IMR-90 (cell line): ENCODE results near the gene NFAT5. TPM values are rescaled to one million over a fixed set of nuclear protein-coding genes. Genes with fewer than 3 reads are reported as not detected.

Experiments
- ATAC-seq: fragments of 200-7000 bp; cut with Tn5 transposase; 2 replicates; pipeline ENCODE4 v1.9.1; 2020; ENCODE audit warnings: low read depth, mild to moderate bottlenecking, moderate library complexity
- BruUV-seq: library from RNA; stranded (reverse); fragments of 400-500 nt; replicated peaks from 2 replicates; lab custom pipeline; 2021; lab: Mats Ljungman, UMichigan
- CTCF ChIA-PET: fragments of 300-600 bp; formaldehyde crosslinking; extraction: SDS; loops from one replicate; lab custom pipeline; 2021; ENCODE audit warnings: antibody characterized with exemption; lab: Yijun Ruan, JAX
- POLR2A ChIA-PET: fragments of 300-600 bp; sonication (Branson Sonifier 250); formaldehyde crosslinking; loops from one replicate; lab custom pipeline; 2022; ENCODE audit warnings: antibody characterized with exemption; ENCODE audit not compliant: unreplicated experiment; lab: Charles Lee
- DNase-seq: peaks from one replicate; pipeline ENCODE4 v3.0.0; 2013
- H2AFZ ChIP-seq: replicated peaks from 2 replicates; pipeline ENCODE3; 2013; ENCODE audit warnings: low read length, mild to moderate bottlenecking; ENCODE audit not compliant: poor library complexity
- H2AK5ac ChIP-seq: 2 replicates; pipeline ENCODE4 v1.6.1; 2013; ENCODE audit warnings: low read depth, low read length, inconsistent platforms
- H2AK9ac ChIP-seq: replicated peaks from 2 replicates; pipeline ENCODE3; 2013; ENCODE audit warnings: mild to moderate bottlenecking, low read depth, low read length, moderate library complexity; ENCODE audit not compliant: poor library complexity
- H2BK120ac ChIP-seq: 2 replicates; pipeline ENCODE4 v1.6.1; 2013; ENCODE audit warnings: low read depth, low read length, inconsistent platforms
- H2BK15ac ChIP-seq: 3 replicates; pipeline ENCODE4 v1.6.1; 2013; ENCODE audit warnings: low read depth, low read length, inconsistent platforms
- H2BK20ac ChIP-seq: 2 replicates; pipeline ENCODE4 v1.6.1; 2013; ENCODE audit warnings: low read depth, mild to moderate bottlenecking, inconsistent platforms, low read length, moderate library complexity
- H2BK5ac ChIP-seq: 2 replicates; pipeline ENCODE4 v1.6.1; 2013; ENCODE audit warnings: mild to moderate bottlenecking, low read depth, low read length, inconsistent platforms; ENCODE audit not compliant: poor library complexity, severe bottlenecking
- H3K14ac ChIP-seq: replicated peaks from 2 replicates; pipeline ENCODE4 v1.6.1; 2013; ENCODE audit warnings: low read depth, low read length, inconsistent platforms
- H3K18ac ChIP-seq: 2 replicates; pipeline ENCODE4 v1.6.1; 2013; ENCODE audit warnings: low read depth, low read length, control low read depth
- H3K23ac ChIP-seq: 2 replicates; pipeline ENCODE4 v1.6.1; 2013; ENCODE audit warnings: low read depth, low read length, inconsistent platforms
- H3K27ac ChIP-seq: 2 replicates; pipeline ENCODE4 v1.5.1; 2013; ENCODE audit warnings: mild to moderate bottlenecking, control low read depth, low read length; ENCODE audit not compliant: insufficient read depth
- H3K27me3 ChIP-seq: 2 replicates; pipeline ENCODE4 v1.6.1; 2013; ENCODE audit warnings: low read length; ENCODE audit not compliant: control insufficient read depth, insufficient read depth
- H3K36me3 ChIP-seq: 2 replicates; pipeline ENCODE4 v1.6.1; 2013; ENCODE audit warnings: low read length, mixed read lengths; ENCODE audit not compliant: control insufficient read depth, insufficient read depth
- H3K4ac ChIP-seq: 2 replicates; pipeline ENCODE4 v1.6.1; 2013; ENCODE audit warnings: low read depth, low read length, inconsistent platforms
- H3K4me1 ChIP-seq: 2 replicates; pipeline ENCODE4 v1.6.1; 2013; ENCODE audit warnings: low read length, mixed read lengths; ENCODE audit not compliant: control insufficient read depth, insufficient read depth
- H3K4me2 ChIP-seq: 2 replicates; pipeline ENCODE4 v1.6.1; 2013; ENCODE audit warnings: low read depth, mild to moderate bottlenecking, control low read depth, low read length, moderate library complexity
- H3K4me3 ChIP-seq: 2 replicates; pipeline ENCODE4 v1.5.1; 2013; ENCODE audit warnings: low read depth, mild to moderate bottlenecking, control low read depth, low read length, moderate library complexity; ENCODE audit not compliant: insufficient read depth
- H3K56ac ChIP-seq: 2 replicates; pipeline ENCODE4 v1.6.1; 2013; ENCODE audit warnings: low read length, inconsistent platforms; ENCODE audit not compliant: insufficient read depth; ENCODE audit errors: extremely low read depth
- H3K79me1 ChIP-seq, 2 experiments: 2 replicates each; pipeline ENCODE4 v1.6.1; 2013; ENCODE audit warnings: low read length in 2 of 2, inconsistent platforms in 1 of 2, low read depth in 1 of 2
- H3K9ac ChIP-seq: 2 replicates; pipeline ENCODE4 v1.6.1; 2013; ENCODE audit warnings: low read depth, low read length, control low read depth
- H3K9me1 ChIP-seq: 2 replicates; pipeline ENCODE4 v1.6.1; 2013; ENCODE audit warnings: low read length, inconsistent platforms; ENCODE audit not compliant: insufficient read depth
- H3K9me3 ChIP-seq: 2 replicates; pipeline ENCODE4 v1.6.1; 2013; ENCODE audit warnings: low read length; ENCODE audit not compliant: control insufficient read depth, insufficient read depth
- H4K20me1 ChIP-seq: 2 replicates; pipeline ENCODE4 v1.6.1; 2013; ENCODE audit warnings: low read length, inconsistent platforms; ENCODE audit not compliant: insufficient read depth
- H4K5ac ChIP-seq: 2 replicates; pipeline ENCODE4 v1.6.1; 2013; ENCODE audit warnings: mild to moderate bottlenecking, low read depth, low read length, control low read depth
- H4K8ac ChIP-seq, 2 experiments: 2 replicates each; pipeline ENCODE4 v1.6.1; 2013; ENCODE audit warnings: low read depth in 2 of 2, low read length in 2 of 2, control low read depth in 1 of 2, inconsistent platforms in 1 of 2
- H4K91ac ChIP-seq: 2 replicates; pipeline ENCODE4 v1.6.1; 2013; ENCODE audit warnings: low read depth, low read length, inconsistent platforms; ENCODE audit not compliant: insufficient read depth
- BHLHE40 ChIP-seq: fragments of 150-350 bp; IDR thresholded peaks from 2 replicates; pipeline ENCODE4 v1.6.1; 2016; ENCODE audit warnings: mild to moderate bottlenecking, low read depth, low read length
- CEBPB ChIP-seq: IDR thresholded peaks from 2 replicates; pipeline ENCODE4 v1.6.1; 2012; ENCODE audit warnings: low read depth, low read length, improper control_type of control experiment
- CHD1 ChIP-seq: IDR thresholded peaks from 2 replicates; pipeline ENCODE4 v1.6.1; 2012; ENCODE audit warnings: low read depth, low read length, improper control_type of control experiment
- CTCF ChIP-seq: conservative IDR thresholded peaks from 2 replicates; pipeline ENCODE4 v1.5.1; 2012; ENCODE audit warnings: mild to moderate bottlenecking, low read depth, low read length, improper control_type of control experiment
- FOS ChIP-seq: fragments of 150-350 bp; IDR thresholded peaks from 2 replicates; pipeline ENCODE4 v1.6.1; 2016; ENCODE audit warnings: low read depth, low read length
- MAFK ChIP-seq: IDR thresholded peaks from 2 replicates; pipeline ENCODE4 v1.6.1; 2012; ENCODE audit warnings: low read depth, low read length, improper control_type of control experiment
- NFE2L2 ChIP-seq: fragments of 150-350 bp; IDR thresholded peaks from 2 replicates; pipeline ENCODE4 v1.6.1; 2016; ENCODE audit warnings: low read depth, mild to moderate bottlenecking, low read length
- POLR2A ChIP-seq: IDR thresholded peaks from 2 replicates; pipeline ENCODE4 v1.6.1; 2012; ENCODE audit warnings: mild to moderate bottlenecking, low read depth, low read length
- RAD21 ChIP-seq: IDR thresholded peaks from 2 replicates; pipeline ENCODE4 v1.6.1; 2012; ENCODE audit warnings: low read length, improper control_type of control experiment
- RCOR1 ChIP-seq: IDR thresholded peaks from 2 replicates; pipeline ENCODE4 v1.6.1; 2012; ENCODE audit warnings: mild to moderate bottlenecking, low read length, improper control_type of control experiment; ENCODE audit not compliant: insufficient replicate concordance
- SMC3 ChIP-seq: fragments of 150-350 bp; IDR thresholded peaks from 2 replicates; pipeline ENCODE4 v1.6.1; 2016; ENCODE audit warnings: low read depth, mild to moderate bottlenecking, antibody characterized with exemption, low read length, moderate library complexity
- WGBS, 2 experiments: methylation state at CpG; one replicate each; pipeline versions ENCODE4 v1.1.5 to v1.1.7; 2013; ENCODE audit warnings: missing lambda C conversion rate in 2 of 2; ENCODE audit not compliant: insufficient read length in 1 of 2; ENCODE audit errors: extremely low coverage in 2 of 2; 5-methylcytosine and 5-hydroxymethylcytosine counted together
- dilution Hi-C: fragments of 300-500 bp; cut with HindIII; formaldehyde crosslinking; loops from one replicate; pipeline ENCODE4 v1.14.3; 2018; ENCODE audit warnings: low sequenced_read_pairs; ENCODE audit not compliant: unreplicated experiment
- in situ Hi-C: fragments of 300-500 bp; cut with MboI; formaldehyde crosslinking; loops from 3 replicates; pipeline ENCODE4 v1.14.3; 2019; ENCODE audit warnings: low sequenced_read_pairs, inconsistent platforms, mixed read lengths
- intact Hi-C: fragments of 100-400 bp; cut with micrococcal nuclease; formaldehyde crosslinking; loops from 2 replicates; pipeline ENCODE4 v1.10.0; 2022
- polyA plus RNA-seq, 3 experiments: library from polyadenylated mRNA; depleted of rRNA; stranded (reverse); fragments of >200 nt; gene quantifications; 2 replicates each; pipeline ENCODE4 v1.2.3, GENCODE V29; 2012; ENCODE audit warnings: low replicate concordance in 1 of 3
- total RNA-seq: library from RNA; depleted of rRNA; stranded (reverse); fragments of >200 nt; gene quantifications from 2 replicates; pipeline ENCODE4 v1.2.3, GENCODE V29; 2012
- TF ChIP-seq, protein P1 (sequence below): fragments of 150-350 bp; IDR thresholded peaks from 2 replicates; pipeline ENCODE4 v1.6.1; 2016; ENCODE audit warnings: low read depth, mild to moderate bottlenecking, low read length, moderate library complexity, borderline replicate concordance
- TF ChIP-seq, protein P2 (sequence below): fragments of 150-350 bp; IDR thresholded peaks from 2 replicates; pipeline ENCODE4 v1.6.1; 2017; ENCODE audit warnings: mild to moderate bottlenecking, antibody characterized with exemption, low read length, low read depth

The NFAT5 gene
- total and polyA plus RNA-seq, 2 of the 4 experiments (the other 2 are of a cell fraction): 10.9 to 20.1 TPM

GRCh38 chr16:69644790-69645189 is 79.0 kb downstream of the NFAT5 start:
- Histone ChIP-seq H2AK9ac (no peak overlapping the region), H3K4me1 (no peaks in the 10 kb centered on the region), H2AFZ (no peak overlapping the region), H3K4me3 (no peak overlapping the region), H3K14ac (no peak overlapping the region), H3K27ac (no peak overlapping the region), H3K27me3 (no peaks in the 10 kb centered on the region), H4K8ac (no peak overlapping the region), H2BK15ac (no peak overlapping the region), H2BK20ac (no peak overlapping the region), H3K9me1 (peaks cover 8% of the 10 kb centered on the region), H2BK120ac (no peak overlapping the region), H2BK5ac (no peak overlapping the region), H3K9me3 (no peaks in the 10 kb centered on the region), H3K9ac (no peak overlapping the region), H3K4me2 (no peak overlapping the region), H4K91ac (no peak overlapping the region), H3K23ac (no peak overlapping the region), H3K4ac (no peak overlapping the region), H2AK5ac (no peak overlapping the region), H4K20me1 (peaks cover 19% of the 10 kb centered on the region), H4K5ac (no peak overlapping the region), H3K36me3 (peaks cover 12% of the 10 kb centered on the region), H3K18ac (no peak overlapping the region), H3K56ac (no peak overlapping the region), H3K79me1 (peaks cover 23 to 42% of the 10 kb centered on the region in 2 experiments)
- WGBS, 2 experiments: no CpG with 5 or more reads among the region's 1 CpG
- ChIA-PET POLR2A (no interaction called here), CTCF (interaction anchor here (0.5 kb wide), 1 partner anchor 49 kb away, joined by 3 read pairs; no protein-coding TSS in a partner anchor)
- BruUV-seq: no TSS peak
- no peak for ATAC-seq
- no peak for TF ChIP-seq CTCF
- no peak for TF ChIP-seq RCOR1
- no peak for TF ChIP-seq POLR2A
- TF ChIP-seq CEBPB: no peak
- no peak for TF ChIP-seq RAD21
- TF ChIP-seq, protein P1, sequence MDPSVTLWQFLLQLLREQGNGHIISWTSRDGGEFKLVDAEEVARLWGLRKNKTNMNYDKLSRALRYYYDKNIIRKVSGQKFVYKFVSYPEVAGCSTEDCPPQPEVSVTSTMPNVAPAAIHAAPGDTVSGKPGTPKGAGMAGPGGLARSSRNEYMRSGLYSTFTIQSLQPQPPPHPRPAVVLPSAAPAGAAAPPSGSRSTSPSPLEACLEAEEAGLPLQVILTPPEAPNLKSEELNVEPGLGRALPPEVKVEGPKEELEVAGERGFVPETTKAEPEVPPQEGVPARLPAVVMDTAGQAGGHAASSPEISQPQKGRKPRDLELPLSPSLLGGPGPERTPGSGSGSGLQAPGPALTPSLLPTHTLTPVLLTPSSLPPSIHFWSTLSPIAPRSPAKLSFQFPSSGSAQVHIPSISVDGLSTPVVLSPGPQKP: no peak
- TF ChIP-seq, protein P2, sequence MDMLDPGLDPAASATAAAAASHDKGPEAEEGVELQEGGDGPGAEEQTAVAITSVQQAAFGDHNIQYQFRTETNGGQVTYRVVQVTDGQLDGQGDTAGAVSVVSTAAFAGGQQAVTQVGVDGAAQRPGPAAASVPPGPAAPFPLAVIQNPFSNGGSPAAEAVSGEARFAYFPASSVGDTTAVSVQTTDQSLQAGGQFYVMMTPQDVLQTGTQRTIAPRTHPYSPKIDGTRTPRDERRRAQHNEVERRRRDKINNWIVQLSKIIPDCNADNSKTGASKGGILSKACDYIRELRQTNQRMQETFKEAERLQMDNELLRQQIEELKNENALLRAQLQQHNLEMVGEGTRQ: no peak
- TF ChIP-seq NFE2L2: no peak
- TF ChIP-seq SMC3: no peak
- TF ChIP-seq MAFK: no peak
- TF ChIP-seq BHLHE40: no peak
- TF ChIP-seq FOS: no peak
- TF ChIP-seq CHD1: no peak
- intact Hi-C loops: no loop called here
- dilution Hi-C loops: no loop called here
- in situ Hi-C loops: no loop called here
- DNase-seq: no peak
